RWPE2 (cell line): ENCODE data around the gene GJC2.

Experiments used
- ATAC-seq: fragments of 200-7000 bp; cut with Tn5 transposase; 3 replicates; pipeline ENCODE4 v1.9.1; 2021; ENCODE audit warnings: low read depth
- DNase-seq: peaks from one replicate; pipeline ENCODE4 v3.0.0-alpha.2; 2020; ENCODE audit warnings: low spot score
- H3K27ac ChIP-seq: fragments of 450-650 bp; 2 replicates; pipeline ENCODE4 v1.5.1; 2017; ENCODE audit warnings: mild to moderate bottlenecking; ENCODE audit not compliant: poor library complexity, severe bottlenecking
- H3K27me3 ChIP-seq: fragments of 250-450 bp; sonication (Bioruptor Pico); 2 replicates; pipeline ENCODE4 v1.5.1; 2021; ENCODE audit warnings: mild to moderate bottlenecking, moderate library complexity; ENCODE audit not compliant: insufficient read depth, poor library complexity, severe bottlenecking
- H3K36me3 ChIP-seq: fragments of 250-450 bp; sonication (Bioruptor Pico); 2 replicates; pipeline ENCODE4 v1.5.1; 2020; ENCODE audit warnings: low read depth, mild to moderate bottlenecking, moderate library complexity
- H3K4me1 ChIP-seq: fragments of 250-450 bp; sonication (Bioruptor Pico); 2 replicates; pipeline ENCODE4 v1.5.1; 2021; ENCODE audit warnings: mild to moderate bottlenecking, moderate library complexity; ENCODE audit not compliant: insufficient read depth, poor library complexity, severe bottlenecking
- H3K4me3 ChIP-seq: fragments of 250-450 bp; sonication (Bioruptor Pico); 2 replicates; pipeline ENCODE4 v1.5.1; 2021; ENCODE audit warnings: mild to moderate bottlenecking, moderate library complexity; ENCODE audit not compliant: severe bottlenecking
- H3K9me3 ChIP-seq: fragments of 250-450 bp; sonication (Bioruptor Pico); 2 replicates; pipeline ENCODE4 v1.5.1; 2021; ENCODE audit warnings: mild to moderate bottlenecking, moderate library complexity; ENCODE audit not compliant: severe bottlenecking
- CTCF ChIP-seq: fragments of 450-650 bp; IDR thresholded peaks from one replicate; pipeline ENCODE4 v1.5.1; 2017; ENCODE audit warnings: mild to moderate bottlenecking, moderate library complexity; ENCODE audit not compliant: poor library complexity, severe bottlenecking

Gene GJC2

GRCh38 chr1:228163007-228163753 lies 13.4 kb downstream of the GJC2 start:
- Histone ChIP-seq H3K27me3 (no peaks in the 10 kb centered on the region), H3K4me3 (peak overlapping the region; percentile 10), H3K9me3 (no peaks in the 10 kb centered on the region), H3K36me3 (no peaks in the 10 kb centered on the region), H3K4me1 (peaks cover 21% of the 10 kb centered on the region), H3K27ac (peak overlapping the region; percentile 94)
- DNase-seq = no peak
- no peak for TF ChIP-seq CTCF
- peak; percentile 48 for ATAC-seq

- Histone ChIP-seq H3K4me1 (peaks cover 21% of the 10 kb centered on the region), H3K9me3 (no peaks in the 10 kb centered on the region), H3K27me3 (no peaks in the 10 kb centered on the region), H3K36me3 (no peaks in the 10 kb centered on the region), H3K4me3 (no peak overlapping the region), H3K27ac (peak overlapping the region; percentile 94)
- no peak for ATAC-seq
- TF ChIP-seq CTCF = no peak
- no peak for DNase-seq
Measured at GRCh38 chr1:228163776-228164519, 14.2 kb downstream of the GJC2 start.

GRCh38 chr1:228164561-228165371 lies 15.0 kb downstream of the GJC2 start:
- H3K4me3 ChIP-seq = peak overlapping the region; percentile 25
- TF ChIP-seq CTCF = no peak
- H3K27ac ChIP-seq = peak overlapping the region; percentile 94
- no peak for DNase-seq
- no peak for ATAC-seq
- no peaks in the 10 kb centered on the region for H3K36me3 ChIP-seq
- H3K4me1 ChIP-seq = peaks cover 21% of the 10 kb centered on the region
- no peaks in the 10 kb centered on the region for H3K27me3 ChIP-seq
- no peaks in the 10 kb centered on the region for H3K9me3 ChIP-seq

- H3K4me3 ChIP-seq = peak within 1 kb of the TSS; percentile 81
- H3K27me3 ChIP-seq = no peaks in the 10 kb centered on the region
- no peaks in the 10 kb centered on the region for H3K9me3 ChIP-seq
- ATAC-seq = peak; percentile 70
- DNase-seq = peak; percentile 95
- TF ChIP-seq CTCF = peak; percentile 85
- peaks cover 21% of the 10 kb centered on the region for H3K4me1 ChIP-seq
- H3K27ac ChIP-seq = peak within 1 kb of the TSS; percentile 94
- H3K36me3 ChIP-seq = no peaks in the 10 kb centered on the region
Measured at GRCh38 chr1:228165372-228166169, 15.8 kb downstream of the GJC2 start, which contains the start of gene IBA57. Gene IBA57, plus strand, starts transcription at chr1:228165804. Its CDS starts 13 bp downstream, at chr1:228165817.
